ENCODE results near the gene TSNAXIP1.

The TSNAXIP1 gene

GRCh38 chr16:67842509-67843342 is 36.0 kb downstream of the TSNAXIP1 start:
- DNase-seq (ENCODE audit: low read depth) = no peak
- TF ChIP-seq, protein P1, sequence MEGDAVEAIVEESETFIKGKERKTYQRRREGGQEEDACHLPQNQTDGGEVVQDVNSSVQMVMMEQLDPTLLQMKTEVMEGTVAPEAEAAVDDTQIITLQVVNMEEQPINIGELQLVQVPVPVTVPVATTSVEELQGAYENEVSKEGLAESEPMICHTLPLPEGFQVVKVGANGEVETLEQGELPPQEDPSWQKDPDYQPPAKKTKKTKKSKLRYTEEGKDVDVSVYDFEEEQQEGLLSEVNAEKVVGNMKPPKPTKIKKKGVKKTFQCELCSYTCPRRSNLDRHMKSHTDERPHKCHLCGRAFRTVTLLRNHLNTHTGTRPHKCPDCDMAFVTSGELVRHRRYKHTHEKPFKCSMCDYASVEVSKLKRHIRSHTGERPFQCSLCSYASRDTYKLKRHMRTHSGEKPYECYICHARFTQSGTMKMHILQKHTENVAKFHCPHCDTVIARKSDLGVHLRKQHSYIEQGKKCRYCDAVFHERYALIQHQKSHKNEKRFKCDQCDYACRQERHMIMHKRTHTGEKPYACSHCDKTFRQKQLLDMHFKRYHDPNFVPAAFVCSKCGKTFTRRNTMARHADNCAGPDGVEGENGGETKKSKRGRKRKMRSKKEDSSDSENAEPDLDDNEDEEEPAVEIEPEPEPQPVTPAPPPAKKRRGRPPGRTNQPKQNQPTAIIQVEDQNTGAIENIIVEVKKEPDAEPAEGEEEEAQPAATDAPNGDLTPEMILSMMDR (conservative IDR thresholded peaks at IDR 0.05; ENCODE audit: low read depth, low read length) = peak; percentile 47

DNA sequence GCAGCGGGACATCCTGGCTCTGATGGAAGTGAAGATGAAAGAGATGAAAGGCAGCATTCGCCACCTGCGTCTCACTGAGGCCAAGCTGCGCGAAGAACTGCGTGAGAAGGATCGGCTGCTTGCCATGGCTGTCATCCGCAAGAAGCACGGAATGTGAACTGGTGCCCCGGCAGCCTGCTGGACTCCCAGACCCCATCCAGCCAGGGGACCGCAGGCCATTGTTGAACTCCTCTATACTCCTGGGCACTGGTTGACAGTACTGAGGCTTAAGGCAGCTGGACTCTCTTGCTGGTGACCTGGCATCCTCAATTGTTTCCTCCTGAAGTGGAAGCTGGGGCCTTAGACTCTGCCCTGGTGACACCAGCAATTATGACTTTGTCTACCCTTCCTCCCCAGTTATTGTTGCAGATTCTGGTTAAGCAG is 36.7 kb downstream of the TSNAXIP1 start:
- H3K4me3 ChIP-seq (ENCODE audit: low read length) = peak overlapping the region; percentile 96
- no peak for DNase-seq (ENCODE audit: low read depth)
- TF ChIP-seq, protein P1 (conservative IDR thresholded peaks at IDR 0.05; ENCODE audit: low read depth, low read length) = no peak

More at GRCh38 chr16:67842509-67843342, 36.0 kb downstream of the TSNAXIP1 start:
- H3K4me3 ChIP-seq (ENCODE audit: low read length) = peak overlapping the region; percentile 96

- DNase-seq (ENCODE audit: low read depth) = no peak
- TF ChIP-seq, protein P1 (conservative IDR thresholded peaks at IDR 0.05; ENCODE audit: low read depth, low read length) = peak; percentile 17
- H3K4me3 ChIP-seq (ENCODE audit: low read length) = no peak overlapping the region
Measured at GRCh38 chr16:67844497-67844896, 37.8 kb downstream of the TSNAXIP1 start.

- TF ChIP-seq, protein P1 (conservative IDR thresholded peaks at IDR 0.05; ENCODE audit: low read depth, low read length) = no peak
- DNase-seq (ENCODE audit: low read depth) = no peak
- peak overlapping the region; percentile 88 for H3K4me3 ChIP-seq (ENCODE audit: low read length)
Measured at GRCh38 chr16:67845291-67846062, 38.8 kb downstream of the TSNAXIP1 start.

DNA sequence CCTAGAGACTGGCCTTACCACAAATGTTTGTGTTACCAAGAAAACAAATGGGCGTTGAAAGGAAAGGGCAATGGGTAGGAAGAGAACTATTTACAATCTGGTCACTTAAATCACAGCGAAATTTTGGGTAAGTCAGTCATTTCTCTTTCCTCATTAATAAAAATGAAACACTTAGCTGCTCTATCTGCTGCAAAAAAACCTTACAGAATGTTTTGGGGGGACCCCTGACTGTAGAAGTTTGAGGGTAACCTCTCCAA is 39.3 kb downstream of the TSNAXIP1 start:
- TF ChIP-seq, protein P1 (conservative IDR thresholded peaks at IDR 0.05; ENCODE audit: low read depth, low read length) = no peak
- DNase-seq (ENCODE audit: low read depth) = no peak
- H3K4me3 ChIP-seq (ENCODE audit: low read length) = peak overlapping the region; percentile 88

DNA sequence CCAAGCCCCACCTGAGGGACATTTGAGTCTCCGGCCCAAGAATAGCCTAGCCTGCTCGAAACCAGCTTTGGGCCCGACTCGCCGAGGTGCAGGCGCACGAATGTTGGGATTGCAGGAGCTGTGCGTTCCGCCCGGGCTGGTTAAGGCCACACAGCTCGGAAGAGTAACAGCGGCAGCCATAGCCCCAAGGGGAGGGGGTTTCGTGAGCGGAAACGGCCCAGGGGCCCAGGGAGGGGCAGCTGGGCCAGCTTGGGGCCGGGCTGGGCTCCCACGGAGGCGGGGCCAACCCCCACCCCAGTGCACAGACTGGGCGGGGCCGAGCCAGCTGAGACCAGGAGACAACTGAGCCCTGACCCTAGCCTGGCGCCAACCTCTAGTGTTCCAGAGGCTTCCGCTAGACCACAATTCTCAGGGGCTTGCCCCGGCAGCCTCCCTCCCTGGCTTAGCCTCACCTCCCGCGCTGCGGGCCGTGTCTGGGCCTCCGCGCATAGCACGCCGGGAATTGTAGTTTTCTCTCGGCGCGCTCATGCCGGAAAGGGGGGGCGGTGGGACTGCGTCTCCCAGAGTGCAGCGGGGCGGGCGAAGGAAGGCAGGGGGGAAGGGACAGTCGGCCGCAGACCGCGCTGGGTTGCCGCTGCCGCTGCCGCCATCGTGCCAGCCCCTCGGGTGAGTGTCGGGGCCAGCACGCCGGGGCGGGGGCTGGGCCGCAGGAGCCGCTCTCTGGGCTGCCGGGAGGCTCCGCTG is 39.8 kb downstream of the TSNAXIP1 start, which contains the start of gene NUTF2:
Gene NUTF2 (plus strand): TSS at position 614 of the 744 bp plus-strand sequence. CDS start 18,198 bp downstream, outside the sequence.
- TF ChIP-seq, protein P1 (conservative IDR thresholded peaks at IDR 0.05; ENCODE audit: low read depth, low read length) = no peak
- peak; percentile 70 for DNase-seq (ENCODE audit: low read depth)
- H3K4me3 ChIP-seq (ENCODE audit: low read length) = peak within 1 kb of the TSS; percentile 88

Data from retinal pigment epithelial cell (primary cell).